ENCODE data around the gene BCL11A. TPM values are rescaled to one million over a fixed set of nuclear protein-coding genes. Genes with fewer than 3 reads are reported as not detected.

Gene BCL11A
- not detected in 2 replicates for total RNA-seq (2014; rRNA removed; shearing (Covaris generic))

GRCh38 chr2:60553495-60554073 is at the start of gene BCL11A:
BCL11A (minus strand) TSS chr2:60553654; CDS start chr2:60553270, 384 bp downstream.
- no peak for DNase-seq (ENCODE audit: low spot score)

GRCh38 chr2:60602828-60603532 is 49.5 kb upstream of the BCL11A start:
- DNase-seq (ENCODE audit: low spot score) = no peak

DNA sequence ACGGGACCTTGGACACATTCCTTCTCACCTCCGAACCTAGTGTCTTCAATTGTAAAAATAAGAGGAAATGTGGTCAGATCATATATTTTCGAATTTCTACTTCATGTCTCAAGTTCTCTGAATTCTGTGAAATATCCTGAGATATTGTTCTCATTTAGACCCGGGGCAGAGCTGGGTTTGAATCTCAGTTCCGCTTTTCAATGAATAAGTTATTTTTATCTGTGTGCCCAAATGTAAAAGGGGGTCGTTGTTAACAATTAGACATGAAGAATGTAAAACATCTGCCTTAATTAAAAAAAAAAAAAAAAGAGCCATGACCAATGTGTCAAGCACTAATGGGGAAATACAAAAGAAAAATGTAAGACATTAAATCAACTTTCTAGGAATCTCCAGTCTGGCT is 48.9 kb upstream of the BCL11A start:
- DNase-seq (ENCODE audit: low spot score) = no peak

- DNase-seq (ENCODE audit: low spot score) = no peak
These were observed 44.8 kb upstream of the BCL11A start for GRCh38 chr2:60598271-60598670.

DNA sequence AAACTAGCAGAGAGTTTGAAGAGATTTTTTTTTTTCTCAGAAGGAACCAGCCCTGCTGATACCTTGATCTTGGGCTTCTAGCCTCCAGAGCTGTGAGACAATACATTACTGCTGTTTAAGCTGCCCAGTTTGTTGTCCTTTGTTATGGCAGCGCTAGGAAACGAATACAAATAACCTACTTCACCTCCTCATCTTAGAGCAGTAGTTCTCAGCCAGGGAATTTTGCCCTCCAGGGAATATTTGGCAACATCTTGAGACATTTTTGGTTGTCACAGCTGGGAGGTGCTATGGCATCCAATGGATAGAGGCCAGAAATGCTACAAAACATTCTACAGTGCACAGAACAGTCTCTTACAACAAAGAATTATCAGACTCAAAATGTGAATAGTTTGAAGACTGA is 43.9 kb upstream of the BCL11A start:
- DNase-seq (ENCODE audit: low spot score) = no peak

GRCh38 chr2:60596411-60596810 is 43.0 kb upstream of the BCL11A start:
- no peak for DNase-seq (ENCODE audit: low spot score)

DNA sequence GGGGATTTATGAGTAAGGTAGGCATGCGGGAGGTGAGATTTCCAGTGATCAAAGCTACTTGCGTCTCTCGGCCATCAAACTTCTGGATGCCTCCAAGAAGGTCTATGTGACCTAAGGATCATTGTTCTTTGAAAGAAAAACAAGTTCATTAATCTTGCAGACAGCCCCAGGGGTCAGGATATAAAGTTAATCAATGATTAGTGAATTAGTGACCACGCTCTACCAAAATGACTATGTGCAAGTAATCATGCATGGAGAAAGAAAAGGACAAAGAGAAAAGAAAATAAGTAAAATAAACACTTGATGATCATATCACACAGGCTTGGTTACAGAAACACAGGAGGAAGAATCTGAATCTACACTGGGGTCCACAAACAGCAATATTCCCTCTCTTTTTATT is 42.5 kb upstream of the BCL11A start:
- DNase-seq (ENCODE audit: low spot score) = no peak

DNA sequence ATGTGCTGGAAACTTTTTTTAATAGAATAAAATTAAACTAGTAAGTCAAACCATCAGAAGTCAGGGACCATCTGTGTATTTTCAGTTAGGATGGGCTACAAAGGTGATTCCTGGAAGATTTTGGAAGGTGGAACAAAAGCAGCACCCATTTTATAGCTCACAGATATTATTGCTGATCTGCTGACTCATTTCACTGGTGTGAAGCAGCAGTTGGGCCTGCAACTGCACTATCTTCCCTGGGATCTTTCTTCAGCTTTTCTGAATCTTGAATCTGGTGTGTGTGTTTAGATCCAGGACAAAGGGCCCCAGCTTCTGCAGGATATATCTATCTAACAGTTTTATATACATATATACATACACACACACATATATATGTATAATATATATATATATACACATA is 35.6 kb upstream of the BCL11A start:
- DNase-seq (ENCODE audit: low spot score) = no peak

- DNase-seq (ENCODE audit: low spot score) = no peak
These were observed 32.6 kb upstream of the BCL11A start for GRCh38 chr2:60586081-60586480.

DNA sequence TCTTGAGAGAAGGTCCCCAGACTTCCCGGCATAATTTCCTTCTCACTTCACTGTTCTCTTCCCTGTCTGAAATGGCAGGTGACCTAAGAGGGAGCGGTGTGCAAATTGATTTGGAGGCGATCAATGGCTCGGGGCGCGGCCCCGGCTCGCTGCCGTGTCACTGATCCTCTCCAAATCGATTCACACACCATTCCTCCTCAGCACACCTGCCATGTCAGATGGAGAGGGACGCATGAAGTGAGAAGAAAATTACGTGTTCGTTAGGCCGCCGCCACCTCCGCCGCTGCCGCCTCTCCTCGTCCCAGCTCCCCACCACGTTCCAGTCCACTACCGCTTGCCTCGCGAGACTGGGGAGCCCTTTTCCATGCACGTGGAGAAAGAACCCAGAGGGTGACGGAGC is 31.8 kb upstream of the BCL11A start:
- DNase-seq (ENCODE audit: low spot score) = no peak

DNA sequence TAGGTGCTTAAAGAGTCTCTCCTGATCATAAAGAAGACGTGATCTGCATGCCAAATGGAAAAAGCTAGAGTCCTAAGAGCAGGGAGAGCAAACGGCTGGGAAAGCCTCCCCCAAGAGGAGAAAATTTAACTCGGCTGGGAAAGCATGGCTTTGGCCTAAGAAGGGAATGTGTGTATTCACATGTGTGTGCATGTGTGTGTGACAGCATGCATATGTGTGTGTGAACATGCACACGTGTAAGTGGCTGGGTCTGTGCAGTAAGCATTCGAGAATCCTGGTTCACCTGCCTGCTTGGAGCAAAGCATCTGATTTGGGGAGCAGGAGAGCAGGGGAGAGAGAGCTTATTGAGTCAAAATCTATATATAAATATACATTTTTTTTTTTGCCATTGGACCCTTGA is 30.1 kb upstream of the BCL11A start:
- DNase-seq (ENCODE audit: low spot score) = no peak

DNA sequence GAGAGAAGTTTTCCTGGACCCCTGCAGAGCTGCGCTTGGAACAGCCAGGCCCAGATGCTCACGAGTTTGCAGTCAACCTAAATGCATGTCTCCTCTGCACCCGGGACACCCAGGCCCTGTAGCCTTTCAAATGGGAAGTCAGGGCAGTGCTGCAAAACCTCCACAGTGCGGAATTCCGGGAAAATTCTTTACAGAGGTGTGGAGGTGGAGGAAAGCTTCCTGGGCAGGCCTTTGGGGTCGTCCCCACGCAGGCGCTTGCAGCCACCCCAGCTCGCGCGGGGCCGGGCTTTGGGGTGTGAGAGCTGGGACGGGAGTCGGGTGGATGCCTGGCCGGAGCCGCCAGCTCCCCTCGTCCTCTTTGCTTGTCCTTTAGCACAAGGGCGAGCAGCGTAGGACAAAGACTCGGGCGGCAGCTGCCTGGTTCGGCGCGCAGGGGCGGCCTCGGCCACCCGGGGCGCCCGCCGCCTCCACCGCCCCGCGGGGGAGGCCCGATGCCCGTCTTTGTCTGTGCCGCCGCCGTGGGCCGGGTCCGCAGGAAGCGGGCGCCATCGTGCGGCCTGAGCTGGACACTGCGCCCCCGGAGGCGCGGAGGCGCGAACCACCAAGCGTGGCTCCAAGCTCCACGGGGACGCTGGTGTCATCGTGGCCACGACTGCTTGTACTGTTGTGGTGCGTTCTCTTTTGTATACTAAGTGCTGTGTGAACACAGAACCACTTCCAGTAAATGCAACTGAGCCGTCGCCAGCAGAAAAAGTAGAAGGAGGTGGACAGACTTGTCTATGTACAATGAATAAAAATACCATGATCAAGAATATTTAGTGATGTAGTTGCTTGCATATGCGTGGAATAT is 28.2 kb upstream of the BCL11A start:
- peak; percentile 50 for DNase-seq (ENCODE audit: low spot score)

DNA sequence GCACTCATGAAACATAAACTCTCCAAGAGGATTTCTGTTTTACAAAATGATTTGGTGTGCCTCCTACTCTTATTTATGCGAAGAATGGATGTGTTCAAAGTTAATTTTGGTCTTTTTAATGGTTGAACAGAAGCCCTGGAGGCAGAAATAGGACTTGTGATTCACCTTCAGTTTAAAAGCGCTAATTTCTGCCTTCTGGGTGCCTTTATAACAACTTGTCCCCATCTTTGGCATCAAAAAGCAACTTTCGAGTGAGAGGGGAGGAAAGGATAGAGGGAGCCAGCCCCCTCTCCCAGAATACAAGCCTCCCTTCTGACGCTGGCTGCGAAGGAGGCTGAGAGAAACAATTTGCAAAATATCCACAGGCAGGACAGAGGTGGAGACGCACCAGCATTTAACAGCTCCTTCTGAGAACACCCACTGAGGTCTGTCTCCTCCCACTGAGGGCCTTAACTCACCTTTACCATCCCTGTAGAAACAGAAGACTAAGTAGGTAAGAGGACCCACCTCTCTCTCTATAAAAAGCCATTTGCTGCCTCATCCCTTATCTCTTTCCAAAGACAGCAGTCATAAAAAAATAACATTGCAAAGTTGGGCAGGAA is 24.3 kb upstream of the BCL11A start:
- no peak for DNase-seq (ENCODE audit: low spot score)

DNA sequence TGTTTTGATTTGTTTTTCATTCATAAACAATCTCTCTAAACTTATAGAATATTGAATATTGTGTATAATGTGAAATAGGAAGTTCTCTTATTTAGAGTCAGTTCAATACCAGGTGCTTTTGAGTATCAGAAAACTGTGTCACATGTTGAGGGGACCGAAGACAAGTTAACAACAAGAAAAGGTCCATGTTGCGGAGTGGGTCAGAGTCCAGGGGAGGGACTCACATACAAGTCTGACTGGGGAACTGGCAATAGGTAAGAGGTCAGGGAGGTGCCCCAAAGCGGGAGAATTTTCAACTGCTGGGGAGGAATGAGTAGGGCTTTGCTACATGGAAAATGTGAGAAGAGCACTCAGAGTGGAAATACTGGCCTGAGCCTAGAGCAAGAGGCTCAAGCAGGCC is 19.8 kb upstream of the BCL11A start:
- no peak for DNase-seq (ENCODE audit: low spot score)

- no peak for DNase-seq (ENCODE audit: low spot score)
These were observed 16.8 kb upstream of the BCL11A start for GRCh38 chr2:60570251-60570650.

GRCh38 chr2:60569680-60570111 is 16.2 kb upstream of the BCL11A start:
- DNase-seq (ENCODE audit: low spot score) = no peak

DNA sequence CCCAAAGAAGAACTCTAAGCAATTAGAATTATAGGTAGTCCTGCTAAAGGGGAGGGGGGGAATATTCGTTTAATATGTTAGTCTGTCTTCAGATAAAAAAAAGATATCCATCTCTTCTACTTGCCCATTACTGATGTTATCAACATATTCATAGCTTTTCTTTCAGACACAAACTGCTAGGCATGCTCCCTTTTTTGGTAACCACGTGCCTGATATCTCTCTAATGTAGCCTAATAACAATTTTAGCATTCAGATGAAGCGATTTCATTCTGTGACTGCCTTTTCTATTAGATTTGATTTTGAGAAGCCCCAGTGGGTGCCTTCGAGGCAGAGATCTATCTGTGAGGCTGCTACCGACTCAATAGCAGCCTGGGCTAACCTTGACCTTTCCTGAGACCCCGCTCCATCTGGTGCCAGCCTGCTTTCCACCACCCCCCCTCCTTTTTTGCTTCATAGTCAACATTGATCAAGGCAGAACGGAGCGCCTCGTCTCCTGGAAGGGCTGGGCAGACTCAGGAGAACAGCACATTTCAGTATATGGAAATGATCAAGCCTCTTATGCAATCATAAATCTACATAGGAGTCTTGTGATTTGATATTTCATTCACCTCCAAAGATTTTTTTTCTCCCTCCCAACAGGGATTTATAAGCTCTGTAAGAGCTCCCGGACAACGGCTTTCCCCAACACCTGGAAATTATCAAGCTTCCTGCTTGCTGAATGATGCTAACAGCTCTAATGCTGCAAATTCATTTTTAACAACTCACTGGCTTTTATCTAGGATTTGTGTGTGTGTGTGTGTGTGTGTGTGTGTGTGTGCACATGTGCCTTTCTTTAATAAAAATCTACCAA is 14.7 kb upstream of the BCL11A start:
- no peak for DNase-seq (ENCODE audit: low spot score)

- DNase-seq (ENCODE audit: low spot score) = no peak
These were observed 13.6 kb upstream of the BCL11A start for GRCh38 chr2:60567096-60567495.

- no peak for DNase-seq (ENCODE audit: low spot score)
These were observed 12.0 kb upstream of the BCL11A start for GRCh38 chr2:60565472-60565871.

- DNase-seq (ENCODE audit: low spot score) = peak; percentile 53
These were observed 7.5 kb upstream of the BCL11A start for GRCh38 chr2:60560734-60561644.

Data from HT-29 (cell line).